ENCODE results near the gene YJU2.

DNA sequence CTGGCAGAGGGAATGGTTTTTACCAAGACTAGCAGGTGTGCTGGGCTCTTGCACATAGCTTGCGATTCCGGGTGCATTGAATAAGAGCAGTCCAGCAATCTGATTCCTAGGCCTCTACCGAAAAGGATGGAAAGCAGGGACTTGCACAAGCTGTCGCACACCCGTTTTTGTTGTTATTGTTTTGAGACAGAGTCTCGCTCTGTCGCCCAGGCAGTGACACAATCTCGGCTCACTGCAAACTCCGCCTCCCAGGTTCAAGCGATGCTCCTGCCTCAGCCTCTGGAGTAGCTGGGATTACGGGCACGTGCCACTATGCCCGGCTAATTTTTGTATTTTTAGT lies 12.0 kb upstream of the YJU2 start:
- TF ChIP-seq, protein P1, sequence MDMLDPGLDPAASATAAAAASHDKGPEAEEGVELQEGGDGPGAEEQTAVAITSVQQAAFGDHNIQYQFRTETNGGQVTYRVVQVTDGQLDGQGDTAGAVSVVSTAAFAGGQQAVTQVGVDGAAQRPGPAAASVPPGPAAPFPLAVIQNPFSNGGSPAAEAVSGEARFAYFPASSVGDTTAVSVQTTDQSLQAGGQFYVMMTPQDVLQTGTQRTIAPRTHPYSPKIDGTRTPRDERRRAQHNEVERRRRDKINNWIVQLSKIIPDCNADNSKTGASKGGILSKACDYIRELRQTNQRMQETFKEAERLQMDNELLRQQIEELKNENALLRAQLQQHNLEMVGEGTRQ (IDR thresholded peaks at IDR 0.05; ENCODE audit: low read length), result no peak
- no peak for TF ChIP-seq ZNF274 (IDR thresholded peaks at IDR 0.05; ENCODE audit: borderline replicate concordance, extremely low read depth, low read length)
- no peak for TF ChIP-seq POLR2A (IDR thresholded peaks at IDR 0.05; ENCODE audit: control extremely low read depth in 1 of 2, low read depth in 2 of 2, low read length in 2 of 2)
- no peak for TF ChIP-seq BRCA1 (IDR thresholded peaks at IDR 0.05; ENCODE audit: low read depth, low read length)
- no peak for TF ChIP-seq SAP30 (IDR thresholded peaks at IDR 0.05; ENCODE audit: insufficient read depth, insufficient replicate concordance, low read length)
- TF ChIP-seq, protein P2, sequence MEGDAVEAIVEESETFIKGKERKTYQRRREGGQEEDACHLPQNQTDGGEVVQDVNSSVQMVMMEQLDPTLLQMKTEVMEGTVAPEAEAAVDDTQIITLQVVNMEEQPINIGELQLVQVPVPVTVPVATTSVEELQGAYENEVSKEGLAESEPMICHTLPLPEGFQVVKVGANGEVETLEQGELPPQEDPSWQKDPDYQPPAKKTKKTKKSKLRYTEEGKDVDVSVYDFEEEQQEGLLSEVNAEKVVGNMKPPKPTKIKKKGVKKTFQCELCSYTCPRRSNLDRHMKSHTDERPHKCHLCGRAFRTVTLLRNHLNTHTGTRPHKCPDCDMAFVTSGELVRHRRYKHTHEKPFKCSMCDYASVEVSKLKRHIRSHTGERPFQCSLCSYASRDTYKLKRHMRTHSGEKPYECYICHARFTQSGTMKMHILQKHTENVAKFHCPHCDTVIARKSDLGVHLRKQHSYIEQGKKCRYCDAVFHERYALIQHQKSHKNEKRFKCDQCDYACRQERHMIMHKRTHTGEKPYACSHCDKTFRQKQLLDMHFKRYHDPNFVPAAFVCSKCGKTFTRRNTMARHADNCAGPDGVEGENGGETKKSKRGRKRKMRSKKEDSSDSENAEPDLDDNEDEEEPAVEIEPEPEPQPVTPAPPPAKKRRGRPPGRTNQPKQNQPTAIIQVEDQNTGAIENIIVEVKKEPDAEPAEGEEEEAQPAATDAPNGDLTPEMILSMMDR (IDR thresholded peaks at IDR 0.05; ENCODE audit: control extremely low read depth in 1 of 3, insufficient read depth in 1 of 3, low read depth in 1 of 3, low read length in 3 of 3), result no peak
